KMS-11 (cell line): ENCODE measurements around the gene ETHE1.

Experiments
- H2AFZ ChIP-seq: fragments of 200-600 bp; sonication (generic); 2 replicates; pipeline ENCODE4 v1.6.1; 2016; ENCODE audit warnings: antibody characterized with exemption, mixed run types, low read depth
- H3K27ac ChIP-seq: fragments of 200-600 bp; sonication (generic); 2 replicates; pipeline ENCODE4 v1.6.1; 2016; ENCODE audit warnings: mild to moderate bottlenecking, mixed run types
- H3K27me3 ChIP-seq: fragments of 200-600 bp; sonication (generic); 2 replicates; pipeline ENCODE4 v1.6.1; 2017; ENCODE audit warnings: mild to moderate bottlenecking, low read depth, mixed run types, moderate library complexity; ENCODE audit not compliant: insufficient read depth
- H3K36me3 ChIP-seq: fragments of 200-600 bp; sonication (generic); 2 replicates; pipeline ENCODE4 v1.6.1; 2017; ENCODE audit warnings: mild to moderate bottlenecking, mixed run types; ENCODE audit not compliant: insufficient read depth
- H3K4me1 ChIP-seq: fragments of 200-600 bp; sonication (generic); 2 replicates; pipeline ENCODE4 v1.6.1; 2016; ENCODE audit warnings: mild to moderate bottlenecking, low read depth, mixed run types; ENCODE audit not compliant: poor library complexity, severe bottlenecking
- H3K4me2 ChIP-seq: fragments of 200-600 bp; sonication (generic); 2 replicates; pipeline ENCODE4 v1.7.0; 2016; ENCODE audit warnings: mild to moderate bottlenecking, mixed run types
- H3K4me3 ChIP-seq: fragments of 200-600 bp; sonication (generic); IDR thresholded peaks from 2 replicates; pipeline ENCODE4 v1.6.1; 2017; ENCODE audit warnings: low read depth, low read length, mixed read lengths; ENCODE audit not compliant: insufficient read depth
- H3K79me2 ChIP-seq: fragments of 200-600 bp; sonication (generic); 2 replicates; pipeline ENCODE4 v1.6.1; 2016; ENCODE audit warnings: low read depth, mixed run types; ENCODE audit not compliant: insufficient read depth
- H3K9ac ChIP-seq: fragments of 200-600 bp; sonication (generic); 2 replicates; pipeline ENCODE4 v1.6.1; 2016; ENCODE audit warnings: mild to moderate bottlenecking, mixed run types
- H4K20me1 ChIP-seq: fragments of 200-600 bp; sonication (generic); 2 replicates; pipeline ENCODE4 v1.6.1; 2016; ENCODE audit warnings: mild to moderate bottlenecking, mixed run types; ENCODE audit not compliant: insufficient read depth
- CTCF ChIP-seq: fragments of 200-600 bp; sonication (generic); conservative IDR thresholded peaks from 2 replicates; pipeline ENCODE4 v1.6.1; 2017; ENCODE audit warnings: low read depth, mild to moderate bottlenecking, antibody characterized with exemption, low read length, moderate library complexity, mixed read lengths

ETHE1 gene

GRCh38 chr19:43511324-43511723, 15.7 kb downstream of the ETHE1 start:
- Histone ChIP-seq H3K79me2 (no peaks in the 10 kb centered on the region), H3K36me3 (no peaks in the 10 kb centered on the region), H3K4me1 (no peaks in the 10 kb centered on the region), H2AFZ (no peak overlapping the region), H4K20me1 (no peaks in the 10 kb centered on the region), H3K27me3 (no peaks in the 10 kb centered on the region), H3K4me2 (no peak overlapping the region), H3K9ac (no peak overlapping the region), H3K4me3 (no peak overlapping the region), H3K27ac (no peak overlapping the region)
- no peak for TF ChIP-seq CTCF

- Histone ChIP-seq H2AFZ (no peak overlapping the region), H3K4me2 (no peak overlapping the region), H3K36me3 (no peaks in the 10 kb centered on the region), H4K20me1 (no peaks in the 10 kb centered on the region), H3K79me2 (no peaks in the 10 kb centered on the region), H3K4me1 (no peaks in the 10 kb centered on the region), H3K27ac (no peak overlapping the region), H3K4me3 (no peak overlapping the region), H3K27me3 (no peaks in the 10 kb centered on the region), H3K9ac (no peak overlapping the region)
- no peak for TF ChIP-seq CTCF
Observed at GRCh38 chr19:43510713-43511112, 16.3 kb downstream of the ETHE1 start.

- Histone ChIP-seq H3K27me3 (no peaks in the 10 kb centered on the region), H4K20me1 (no peaks in the 10 kb centered on the region), H3K36me3 (no peaks in the 10 kb centered on the region), H3K4me3 (no peak overlapping the region), H3K4me2 (no peak overlapping the region), H2AFZ (no peak overlapping the region), H3K27ac (no peak overlapping the region), H3K79me2 (no peaks in the 10 kb centered on the region), H3K9ac (no peak overlapping the region), H3K4me1 (peaks cover 11% of the 10 kb centered on the region)
- TF ChIP-seq CTCF = no peak
Observed at GRCh38 chr19:43507880-43508279, 19.1 kb downstream of the ETHE1 start.

- no peak overlapping the region for H3K27ac ChIP-seq
- no peaks in the 10 kb centered on the region for H4K20me1 ChIP-seq
- H3K36me3 ChIP-seq = no peaks in the 10 kb centered on the region
- no peaks in the 10 kb centered on the region for H3K79me2 ChIP-seq
- peaks cover 11% of the 10 kb centered on the region for H3K4me1 ChIP-seq
- no peak overlapping the region for H2AFZ ChIP-seq
- no peak overlapping the region for H3K9ac ChIP-seq
- no peaks in the 10 kb centered on the region for H3K27me3 ChIP-seq
- H3K4me2 ChIP-seq = no peak overlapping the region
- TF ChIP-seq CTCF = no peak
- H3K4me3 ChIP-seq = no peak overlapping the region
Observed at GRCh38 chr19:43506629-43507028, 20.4 kb downstream of the ETHE1 start.
